HK-2 (cell line): ENCODE results near the gene NECAB2.

Source experiments
- DNase-seq: peaks from one replicate; pipeline ENCODE4 v3.0.0-alpha.2; 2018; ENCODE audit not compliant: unreplicated experiment

Gene NECAB2

DNA sequence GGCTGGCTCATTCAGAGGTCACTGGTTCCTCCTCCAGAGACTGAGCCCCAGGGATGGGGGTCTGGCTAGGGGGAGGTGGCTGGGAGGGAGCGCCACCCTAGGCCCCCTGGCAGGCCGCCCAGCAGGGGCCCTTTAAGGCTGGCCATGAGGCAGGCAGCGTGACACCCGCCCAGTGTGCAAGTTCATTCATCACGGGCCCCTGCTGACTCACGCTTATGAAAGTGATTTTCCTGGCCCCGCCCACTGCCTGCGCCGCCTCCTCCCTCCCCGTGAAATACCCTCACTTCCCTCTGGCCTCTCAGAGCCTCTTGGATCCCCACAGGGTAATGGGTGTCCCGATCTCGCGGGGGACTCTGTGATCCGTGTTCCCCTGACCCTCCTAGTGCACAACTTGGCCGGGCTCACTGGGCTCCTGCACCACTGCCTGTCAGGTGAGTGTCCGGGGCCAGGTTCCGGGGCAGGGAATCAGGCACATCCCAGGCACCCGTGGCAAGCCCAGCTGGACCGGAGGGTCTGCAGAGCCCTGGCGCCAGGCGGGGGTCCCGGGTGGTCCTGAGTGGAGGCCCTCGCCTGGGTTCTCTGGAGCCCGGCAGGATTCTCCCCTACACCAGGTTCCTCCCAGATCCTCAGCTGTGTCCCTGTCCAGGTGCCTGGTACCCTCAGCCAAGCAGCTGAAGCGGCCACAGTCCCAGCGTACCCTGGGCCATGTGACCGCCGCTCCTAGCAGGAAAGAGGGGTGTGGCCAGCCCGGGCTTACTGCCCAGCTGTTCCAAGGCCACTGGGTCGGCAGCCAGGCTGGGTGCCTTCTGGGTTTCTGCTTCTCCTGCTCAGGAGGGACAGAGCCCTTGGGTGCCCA lies 14.9 kb upstream of the NECAB2 start, which contains the start of gene OSGIN1:
Gene OSGIN1, plus strand, starts transcription at position 301 of the 856 bp plus-strand sequence. CDS start 4,432 bp downstream, outside the sequence.
- peak; percentile 88 for DNase-seq

DNA sequence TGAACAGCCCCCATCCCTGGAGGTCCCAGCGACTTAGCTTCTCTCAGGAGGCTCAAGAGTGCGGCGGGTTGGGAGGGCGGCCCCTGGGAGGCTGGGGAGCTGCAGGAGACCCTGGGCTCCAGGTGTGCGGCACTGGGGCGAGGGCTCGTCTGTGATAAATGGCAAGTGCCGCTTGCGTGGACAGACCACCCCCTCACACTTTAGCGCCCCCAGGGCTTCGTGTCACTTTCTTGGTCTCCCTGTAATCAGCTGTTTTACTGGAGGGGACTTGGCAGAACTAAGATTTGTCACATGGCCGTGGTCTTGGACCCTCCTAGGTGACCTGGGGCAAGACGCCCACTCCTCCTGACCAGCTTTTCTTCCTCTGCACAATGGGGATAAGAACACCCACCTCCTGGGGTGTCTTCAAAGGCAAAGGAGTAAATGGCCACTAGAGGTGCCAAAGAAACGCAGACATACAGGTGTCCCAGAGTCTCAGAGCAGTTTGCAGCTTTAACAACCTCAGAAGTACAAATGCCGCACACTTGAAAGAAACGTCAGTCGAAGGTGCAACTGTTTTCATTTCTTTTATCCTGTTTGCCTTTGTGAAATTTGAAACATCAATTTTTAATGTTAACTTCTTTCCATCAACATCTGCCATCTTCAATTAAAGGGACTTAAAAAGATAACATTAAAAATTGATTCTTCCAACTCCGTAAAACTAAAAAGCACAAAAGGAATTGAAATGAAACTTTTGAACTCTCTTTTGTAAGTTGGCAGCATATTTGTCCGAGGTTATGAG lies 14.1 kb upstream of the NECAB2 start:
- DNase-seq: peak; percentile 30

GRCh38 chr16:83954577-83955016 lies 13.4 kb upstream of the NECAB2 start:
- DNase-seq: peak; percentile 66

DNA sequence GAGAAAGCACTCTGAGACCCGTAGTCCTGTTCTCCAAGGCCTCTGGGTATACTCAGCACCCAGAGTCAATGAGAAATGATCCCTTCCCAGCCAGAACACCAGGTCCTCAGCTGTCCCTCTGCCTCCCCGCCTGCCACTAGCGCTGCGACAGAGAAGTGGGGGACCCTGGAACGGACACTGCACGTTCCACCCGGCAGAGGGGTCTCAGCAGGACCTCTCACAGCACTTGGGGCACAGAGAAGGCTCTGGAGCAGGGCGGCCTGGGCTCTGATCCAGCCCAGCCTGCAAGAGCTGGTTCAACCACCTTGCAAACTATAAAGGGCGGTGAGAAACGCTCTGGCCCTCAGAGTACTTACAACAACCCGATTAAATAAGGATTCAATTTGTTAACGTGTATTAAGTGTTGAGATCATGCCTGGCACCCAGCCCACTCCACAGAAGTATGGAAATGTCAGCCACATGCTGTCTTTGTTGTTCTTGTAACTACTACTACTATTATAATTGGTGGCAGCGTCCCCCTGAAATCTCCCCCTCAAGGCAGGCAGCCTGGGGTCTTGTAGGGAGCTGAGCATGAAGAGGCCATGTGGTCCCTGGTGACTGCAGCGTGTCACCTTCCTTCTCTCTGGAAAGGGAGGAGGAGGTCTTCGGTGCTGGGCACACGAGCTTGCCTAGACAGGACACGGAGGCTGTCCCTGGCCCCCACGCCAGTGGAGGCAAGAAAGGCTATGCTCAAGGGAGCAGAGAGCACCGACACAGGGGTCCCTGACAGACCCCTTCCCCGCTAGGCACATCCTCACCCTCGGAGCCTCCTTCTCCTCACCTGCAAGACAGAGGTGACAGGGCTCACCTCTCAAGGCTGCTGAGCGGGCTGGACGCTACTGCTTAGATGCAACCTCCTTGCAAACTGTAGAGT lies 12.6 kb upstream of the NECAB2 start:
- no peak for DNase-seq

- peak; percentile 71 for DNase-seq
Measured at GRCh38 chr16:83956336-83957289, 11.4 kb upstream of the NECAB2 start.

DNA sequence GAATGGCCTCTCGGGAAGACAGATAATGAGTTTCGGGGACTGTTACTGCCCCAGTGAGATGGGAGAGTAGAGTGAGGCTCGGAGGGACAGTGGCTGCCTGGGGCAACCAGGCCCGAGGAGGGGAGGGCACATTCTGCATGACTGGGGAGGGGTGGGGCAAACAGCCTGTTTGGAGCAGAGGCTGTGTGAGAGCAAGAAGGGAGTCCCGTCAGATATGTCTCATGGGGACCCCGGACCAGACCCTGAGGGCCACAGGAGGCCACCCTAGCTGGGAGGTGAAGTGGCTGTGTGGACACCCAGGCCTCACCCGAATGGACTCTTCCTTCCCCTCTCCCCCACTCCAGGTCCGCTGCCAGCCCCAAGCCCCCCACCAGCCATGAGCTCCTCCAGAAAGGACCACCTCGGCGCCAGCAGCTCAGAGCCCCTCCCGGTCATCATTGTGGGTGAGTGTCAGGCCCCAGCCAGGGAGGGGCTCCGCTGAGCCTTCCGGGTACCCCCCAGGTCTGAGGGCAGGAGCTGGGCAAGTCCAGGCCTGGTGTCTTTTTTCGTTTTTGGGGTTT lies 10.7 kb upstream of the NECAB2 start:
- no peak for DNase-seq

DNA sequence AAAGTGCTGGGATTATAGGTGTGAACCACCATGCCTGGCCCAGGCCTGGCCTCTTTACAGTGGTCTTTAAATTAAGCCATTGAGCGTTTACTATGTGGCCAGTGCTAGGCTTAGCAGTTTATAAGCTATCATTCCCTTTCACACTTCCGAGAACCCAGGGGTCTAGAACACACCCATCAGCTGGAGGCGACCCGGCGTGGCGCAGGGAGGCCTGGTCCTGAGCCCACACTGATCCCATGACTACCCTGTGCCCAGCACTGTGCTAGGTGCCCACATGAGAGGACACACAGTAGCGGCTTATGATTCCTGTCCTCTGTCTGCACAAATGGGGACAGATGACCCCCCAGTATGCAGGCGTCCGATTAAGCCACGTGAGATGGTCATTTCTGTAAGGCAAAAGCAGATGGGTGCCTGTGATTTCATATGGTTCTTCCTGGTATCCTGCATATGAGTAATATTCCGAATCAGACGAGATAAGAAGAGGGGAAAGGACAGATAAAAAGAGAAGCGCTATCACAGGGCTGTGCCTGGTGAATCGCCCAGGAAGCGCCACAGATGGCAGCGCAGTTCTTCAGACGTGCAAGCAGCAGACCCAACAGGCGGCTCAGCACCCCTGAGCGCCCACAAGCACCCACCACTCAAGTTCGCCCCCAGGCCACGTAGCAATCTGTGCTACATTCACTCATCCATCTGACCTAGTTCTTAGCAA lies 9.8 kb upstream of the NECAB2 start:
- no peak for DNase-seq

DNA sequence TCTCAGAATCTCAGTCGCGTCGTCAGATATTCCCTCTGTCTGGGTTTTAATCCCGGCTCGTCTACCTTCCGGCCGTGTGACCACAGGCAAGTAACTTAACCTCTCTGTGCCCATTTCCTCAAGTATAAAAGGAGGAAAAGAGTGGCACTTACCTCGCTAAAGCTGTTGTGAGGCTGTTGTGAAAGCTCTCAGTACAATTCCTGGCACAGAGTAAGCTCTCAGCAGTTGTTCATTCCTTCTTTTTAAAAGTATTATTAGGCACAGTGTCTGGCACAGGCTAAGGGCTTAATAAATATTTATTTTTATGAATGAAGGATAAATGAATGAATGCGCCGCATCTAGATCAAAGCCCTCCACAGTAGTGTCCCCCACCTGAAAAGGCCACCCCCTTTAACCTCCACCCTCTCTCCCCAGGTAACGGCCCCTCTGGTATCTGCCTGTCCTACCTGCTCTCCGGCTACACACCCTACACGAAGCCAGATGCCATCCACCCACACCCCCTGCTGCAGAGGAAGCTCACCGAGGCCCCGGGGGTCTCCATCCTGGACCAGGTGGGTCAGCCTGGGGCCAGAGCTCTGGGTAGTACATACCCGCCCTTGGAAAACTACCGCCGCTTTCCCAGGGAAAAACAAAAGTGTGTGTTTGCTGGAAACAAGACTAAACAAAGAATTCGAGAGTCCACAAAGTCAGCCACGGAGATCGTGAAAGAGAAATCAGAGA lies 9.0 kb upstream of the NECAB2 start:
- no peak for DNase-seq

- DNase-seq: no peak
Measured at GRCh38 chr16:83959656-83960434, 8.2 kb upstream of the NECAB2 start.

- no peak for DNase-seq
Measured at GRCh38 chr16:83960521-83961249, 7.4 kb upstream of the NECAB2 start.

DNA sequence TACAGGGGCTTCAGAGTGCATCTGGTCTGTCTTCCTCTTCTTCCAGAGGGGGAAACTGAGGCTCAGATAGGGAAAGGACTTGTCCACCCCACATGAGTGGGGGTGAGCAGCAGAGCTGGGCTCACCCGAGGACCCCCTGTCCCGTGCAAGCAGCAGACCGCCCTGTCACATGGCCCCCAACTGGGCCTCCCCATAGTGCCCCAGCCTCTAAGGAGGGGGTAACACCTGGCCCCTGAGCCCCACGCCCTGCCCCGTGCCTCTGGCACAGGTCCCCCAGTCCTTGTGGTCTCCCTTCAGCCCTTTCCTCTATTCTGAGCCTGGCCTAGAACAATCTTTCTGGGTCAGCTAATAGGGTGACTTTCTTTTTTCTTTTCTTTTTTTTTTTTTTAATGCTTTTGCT lies 6.5 kb upstream of the NECAB2 start:
- DNase-seq: no peak

DNA sequence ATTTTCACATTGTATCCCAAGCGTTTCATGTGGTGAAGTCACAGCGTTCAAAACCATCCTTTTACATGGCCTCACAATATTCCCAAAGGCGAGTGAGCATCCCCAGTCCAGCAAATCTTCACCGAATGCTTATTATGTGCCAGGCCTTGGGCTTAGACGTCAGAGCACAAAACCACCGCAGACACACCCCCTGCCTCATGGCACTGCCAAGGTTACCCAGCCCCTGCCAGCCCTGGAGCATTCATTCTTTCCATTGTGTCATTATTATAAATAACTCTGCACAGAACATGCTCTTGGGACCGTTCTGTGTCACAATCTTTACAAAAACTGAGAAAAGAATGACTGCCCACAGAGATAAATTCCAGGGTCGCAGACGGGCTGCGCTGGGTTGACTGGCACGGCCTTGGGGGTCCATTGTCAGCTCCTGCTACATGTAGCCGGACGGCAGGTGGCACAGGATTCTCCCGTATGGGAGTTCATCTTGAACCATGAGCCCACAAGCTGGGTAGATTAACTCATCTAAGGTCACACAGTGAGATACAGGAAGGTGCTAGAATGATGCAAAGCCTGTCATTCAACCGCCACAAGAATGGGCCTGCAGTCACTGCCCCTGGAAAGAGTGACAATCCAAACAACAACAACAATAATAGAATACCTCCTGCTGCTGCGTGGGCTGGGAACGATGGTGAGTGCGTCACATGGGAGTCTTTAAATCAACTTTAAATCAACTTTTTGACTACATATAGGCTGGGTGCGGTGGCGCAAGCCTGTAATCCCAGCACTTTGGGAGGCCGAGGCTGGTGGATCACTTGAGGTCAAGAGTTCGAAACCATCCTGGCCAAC lies 4.5 kb upstream of the NECAB2 start:
- DNase-seq: no peak

DNA sequence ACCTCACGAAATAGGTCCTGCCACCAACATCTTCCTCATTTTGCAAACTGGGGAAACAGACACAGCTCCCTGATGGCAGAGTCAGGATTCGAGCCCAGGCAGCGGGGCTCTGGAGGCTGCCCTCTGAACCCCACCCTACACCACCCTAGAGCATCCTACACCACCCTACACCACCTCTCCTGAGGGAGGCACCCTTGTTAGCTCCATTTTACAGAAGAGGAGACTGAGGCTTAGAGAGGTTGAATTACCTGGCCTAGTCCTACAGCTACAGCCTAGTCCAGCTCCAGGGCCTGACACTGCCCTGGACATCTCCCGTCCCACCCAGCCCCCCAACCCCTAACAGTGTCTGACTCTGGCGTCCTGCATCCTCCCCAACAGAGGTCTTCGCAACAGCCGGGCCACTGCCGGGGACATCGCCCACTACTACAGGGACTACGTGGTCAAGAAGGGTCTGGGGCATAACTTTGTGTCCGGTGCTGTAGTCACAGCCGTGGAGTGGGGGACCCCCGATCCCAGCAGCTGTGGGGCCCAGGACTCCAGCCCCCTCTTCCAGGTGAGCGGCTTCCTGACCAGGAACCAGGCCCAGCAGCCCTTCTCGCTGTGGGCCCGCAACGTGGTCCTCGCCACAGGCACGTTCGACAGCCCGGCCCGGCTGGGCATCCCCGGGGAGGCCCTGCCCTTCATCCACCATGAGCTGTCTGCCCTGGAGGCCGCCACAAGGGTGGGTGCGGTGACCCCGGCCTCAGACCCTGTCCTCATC lies 3.2 kb upstream of the NECAB2 start:
- no peak for DNase-seq

- no peak for DNase-seq
Measured at GRCh38 chr16:83965444-83966152, 2.4 kb upstream of the NECAB2 start.

DNA sequence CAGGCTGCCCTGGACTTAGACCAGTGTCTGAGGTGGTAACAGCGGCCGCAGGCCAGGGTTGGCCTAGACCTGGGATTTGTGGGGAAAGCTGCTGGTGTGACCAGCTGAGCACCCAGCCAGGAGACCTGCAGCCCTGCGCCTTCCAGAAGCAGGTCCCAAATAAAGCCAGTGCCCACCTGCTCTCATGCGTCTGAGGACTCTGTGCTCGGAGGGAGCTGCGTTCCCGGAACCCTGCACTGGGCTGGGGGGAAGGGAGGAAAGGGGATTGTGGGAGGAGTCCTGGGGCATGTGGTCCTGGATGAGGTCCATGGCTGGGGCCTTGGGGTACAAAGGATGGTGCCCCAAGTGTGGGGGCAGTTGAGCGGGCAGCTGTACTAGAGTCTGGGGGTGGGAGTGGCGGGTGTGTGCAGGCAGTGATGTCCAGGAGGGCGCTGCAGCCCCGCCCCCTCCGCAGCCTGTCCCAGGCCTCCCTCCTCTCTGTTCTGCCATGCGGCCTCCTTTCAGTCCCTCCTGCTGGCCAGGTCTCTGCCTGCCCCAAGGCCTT lies 1.8 kb upstream of the NECAB2 start:
- DNase-seq: no peak
